CD4-positive, alpha-beta T cell treated with Interleukin-21 for 1 hour (primary cell): ENCODE measurements around the gene ATXN7L2.

Experiments used
- DNase-seq: peaks from one replicate; pipeline ENCODE4 v3.0.0-alpha.2; 2020

The ATXN7L2 gene

GRCh38 chr1:109477821-109478220 lies 5.9 kb upstream of the ATXN7L2 start:
- DNase-seq = no peak

GRCh38 chr1:109478806-109479205 lies 4.9 kb upstream of the ATXN7L2 start:
- DNase-seq = peak; percentile 43

- DNase-seq = no peak
Measured at GRCh38 chr1:109479311-109479710, 4.4 kb upstream of the ATXN7L2 start.

- no peak for DNase-seq
Measured at GRCh38 chr1:109479901-109480300, 3.8 kb upstream of the ATXN7L2 start.

GRCh38 chr1:109481646-109482045 lies 2.1 kb upstream of the ATXN7L2 start:
- no peak for DNase-seq

GRCh38 chr1:109482242-109482641 lies 1.5 kb upstream of the ATXN7L2 start:
- no peak for DNase-seq

GRCh38 chr1:109482791-109483671 lies 674 bp upstream of the ATXN7L2 start:
- peak; percentile 59 for DNase-seq

GRCh38 chr1:109484519-109484975 lies 842 bp downstream of the ATXN7L2 start:
- no peak for DNase-seq

GRCh38 chr1:109485001-109485400 lies 1.3 kb downstream of the ATXN7L2 start:
- no peak for DNase-seq

GRCh38 chr1:109487261-109487660 lies 3.6 kb downstream of the ATXN7L2 start:
- no peak for DNase-seq

- no peak for DNase-seq
Measured at GRCh38 chr1:109488201-109488600, 4.5 kb downstream of the ATXN7L2 start.

GRCh38 chr1:109488696-109489095 lies 5.0 kb downstream of the ATXN7L2 start:
- DNase-seq = no peak

GRCh38 chr1:109490029-109490933 lies 6.6 kb downstream of the ATXN7L2 start:
- DNase-seq = peak; percentile 82

GRCh38 chr1:109490934-109491302 lies 7.2 kb downstream of the ATXN7L2 start:
- DNase-seq = no peak

GRCh38 chr1:109491372-109491771 lies 7.7 kb downstream of the ATXN7L2 start:
- no peak for DNase-seq

GRCh38 chr1:109492779-109493178 lies 9.1 kb downstream of the ATXN7L2 start:
- DNase-seq = no peak

- no peak for DNase-seq
Measured at GRCh38 chr1:109493227-109493626, 9.5 kb downstream of the ATXN7L2 start.

- DNase-seq = peak; percentile 87
Measured at GRCh38 chr1:109493805-109494539, 10.3 kb downstream of the ATXN7L2 start, which contains the start of gene CYB561D1. TSS of gene CYB561D1 (plus strand) at chr1:109494094. CDS start at chr1:109494140, 46 bp downstream.

- no peak for DNase-seq
Measured at GRCh38 chr1:109495738-109496137, 12.0 kb downstream of the ATXN7L2 start.

GRCh38 chr1:109497449-109498160 lies 13.9 kb downstream of the ATXN7L2 start:
- DNase-seq = no peak

- peak; percentile 40 for DNase-seq
Measured at GRCh38 chr1:109498161-109498801, 14.6 kb downstream of the ATXN7L2 start.

- DNase-seq = no peak
Measured at GRCh38 chr1:109499081-109499480, 15.4 kb downstream of the ATXN7L2 start.
